Liver (tissue), 10 donors: ENCODE data around the gene UROC1. TPM values are rescaled to one million over a fixed set of nuclear protein-coding genes. Genes with fewer than 3 reads are reported as not detected.

Experiments
- DNase-seq: peaks from one replicate; pipeline ENCODE4 v3.0.0-alpha.2; 2017; ENCODE audit warnings: low spot score
- H3K27ac ChIP-seq, 2 donors: one replicate each; pipeline ENCODE4 v1.7.0; 2013; ENCODE audit warnings: inconsistent platforms in 2 of 2, low read length in 2 of 2, control low read depth in 1 of 2, low read depth in 1 of 2, mild to moderate bottlenecking in 1 of 2
- H3K27me3 ChIP-seq, 4 donors: one replicate each; pipeline versions ENCODE4 v1.6.1 to v1.7.0; 2013; ENCODE audit warnings: low read length in 3 of 4, inconsistent platforms in 1 of 4, mild to moderate bottlenecking in 1 of 4, moderate library complexity in 1 of 4; ENCODE audit not compliant: control insufficient read depth in 4 of 4, insufficient read depth in 4 of 4
- H3K36me3 ChIP-seq, 4 donors: one replicate each; pipeline versions ENCODE4 v1.6.1 to v1.7.0; 2013; ENCODE audit warnings: low read length in 3 of 4, mild to moderate bottlenecking in 3 of 4, low read depth in 1 of 4, moderate library complexity in 1 of 4; ENCODE audit not compliant: control insufficient read depth in 4 of 4, insufficient read depth in 3 of 4
- H3K4me1 ChIP-seq, 4 donors: one replicate each; pipeline versions ENCODE4 v1.6.1 to v1.7.0; 2013; ENCODE audit warnings: low read length in 3 of 4, mild to moderate bottlenecking in 3 of 4, moderate library complexity in 1 of 4; ENCODE audit not compliant: control insufficient read depth in 4 of 4, insufficient read depth in 4 of 4
- H3K4me3 ChIP-seq, 3 donors: one replicate each; pipeline versions ENCODE4 v1.6.1 to v1.7.0; 2013; ENCODE audit warnings: low read length in 3 of 3, control low read depth in 1 of 3, low read depth in 1 of 3, mild to moderate bottlenecking in 1 of 3
- H3K9ac ChIP-seq, 2 donors: one replicate each; pipeline ENCODE4 v1.7.0; 2013; ENCODE audit warnings: low read length in 2 of 2, mild to moderate bottlenecking in 2 of 2, moderate library complexity in 2 of 2, control low read depth in 1 of 2, low read depth in 1 of 2
- H3K9me3 ChIP-seq, 4 donors: one replicate each; pipeline versions ENCODE4 v1.6.1 to v1.7.0; 2013; ENCODE audit warnings: low read length in 3 of 4; ENCODE audit not compliant: control insufficient read depth in 4 of 4
- ATF3 ChIP-seq: IDR thresholded peaks from 2 replicates; pipeline ENCODE4 v1.6.1; 2016; ENCODE audit warnings: antibody characterized with exemption
- FOXA1 ChIP-seq: IDR thresholded peaks from 2 replicates; pipeline ENCODE4 v1.6.1; 2016; ENCODE audit warnings: antibody characterized with exemption
- FOXA2 ChIP-seq: IDR thresholded peaks from 2 replicates; pipeline ENCODE4 v1.6.1; 2016; ENCODE audit warnings: antibody characterized with exemption
- GABPA ChIP-seq, 2 donors: IDR thresholded peaks in 1 of 2; conservative IDR thresholded peaks in 1 of 2; 2 replicates each; pipeline ENCODE4 v1.6.1; 2016; ENCODE audit warnings: antibody characterized with exemption in 2 of 2, mild to moderate bottlenecking in 1 of 2, moderate library complexity in 1 of 2
- HNF4A ChIP-seq, 2 donors: conservative IDR thresholded peaks; 2 replicates each; pipeline ENCODE4 v1.6.1; 2016; ENCODE audit warnings: antibody characterized with exemption in 2 of 2, mild to moderate bottlenecking in 2 of 2
- JUND ChIP-seq, 2 donors: IDR thresholded peaks; 2 replicates each; pipeline ENCODE4 v1.6.1; 2016; ENCODE audit warnings: antibody characterized with exemption in 2 of 2
- NR2F2 ChIP-seq: IDR thresholded peaks from 2 replicates; pipeline ENCODE4 v1.6.1; 2016; ENCODE audit warnings: antibody characterized with exemption
- RXRA ChIP-seq, 2 donors: IDR thresholded peaks; 2 replicates each; pipeline ENCODE4 v1.6.1; 2017 to 2018; ENCODE audit warnings: antibody characterized with exemption in 2 of 2, mild to moderate bottlenecking in 1 of 2
- ZBTB33 ChIP-seq: IDR thresholded peaks from 2 replicates; pipeline ENCODE4 v1.6.1; 2016; ENCODE audit warnings: antibody characterized with exemption
- WGBS: extraction: QIAGEN DNeasy Blood & Tissue Kit; methylation state at CpG from one replicate; pipeline ENCODE4 v1.1.7; 2013; 5-methylcytosine and 5-hydroxymethylcytosine counted together
- polyA plus RNA-seq, 2 donors: library from polyadenylated mRNA; stranded (reverse) in 1 of 2; unstranded in 1 of 2; fragments of 200-250 nt in 1 of 2; fragments of >200 nt in 1 of 2; fragmentation: Nextera tagmentation in 1 of 2; extraction: Ambion mirVana in 1 of 2; gene quantifications; one replicate each; pipeline versions ENCODE4 v1.2.1 to v1.2.3, GENCODE V29; 2013 to 2015
- small RNA-seq: library from RNA; depleted of rRNA; stranded (forward); fragments of <200 nt; gene quantifications from one replicate; pipeline ENCODE3, GENCODE V24; 2014
- total RNA-seq, 2 donors: library from RNA; depleted of rRNA; stranded (reverse); fragments of >200 nt; gene quantifications; one replicate each; pipeline ENCODE4 v1.2.3, GENCODE V29; 2014
- TF ChIP-seq, protein P1 (sequence below): IDR thresholded peaks from 2 replicates; pipeline ENCODE4 v1.6.1; 2016; ENCODE audit warnings: antibody characterized with exemption, mild to moderate bottlenecking
- TF ChIP-seq, protein P2 (sequence below): fragments of 150-350 bp; IDR thresholded peaks from 2 replicates; pipeline ENCODE4 v1.5.1; 2017; ENCODE audit warnings: improper control_type of control experiment, low read depth, low read length; ENCODE audit not compliant: missing input control
- donor health status: healthy.
- donor health status: healthy.
- donor health status: healthy.
- donor health status: healthy.
- donor health status: healthy.

Gene UROC1
- total and polyA plus RNA-seq, 4 donors: 5.9 to 28.4 (median 18.2) TPM

DNA sequence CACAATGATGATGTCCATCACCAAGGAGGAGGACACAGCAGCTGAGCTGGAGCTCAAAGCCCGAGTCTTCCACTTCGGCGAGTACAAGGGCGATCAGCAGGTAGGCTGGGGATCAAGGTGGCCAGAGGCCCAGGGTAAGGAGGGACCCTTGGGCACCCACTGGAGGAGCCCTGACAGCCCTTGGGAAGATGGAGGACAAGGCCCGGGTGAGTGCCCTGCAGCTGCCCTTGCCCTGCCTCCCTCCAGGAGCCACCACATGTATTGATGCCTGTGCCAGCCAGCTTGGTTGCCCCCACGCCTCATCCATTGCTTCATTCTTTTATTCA is 84.5 kb downstream of the UROC1 start:
- peaks cover 3 to 16% (median 6%) of the 10 kb centered on the region in 4 donors for H3K4me1 ChIP-seq
- peaks cover 0 to 2% (median 0%) of the 10 kb centered on the region in 4 donors for H3K9me3 ChIP-seq
- peaks cover 1 to 25% (median 13%) of the 10 kb centered on the region in 4 donors for H3K36me3 ChIP-seq
- H3K9ac ChIP-seq: no peak overlapping the region
- TF ChIP-seq HNF4A (conservative IDR thresholded peaks at IDR 0.05) (no peak), FOXA1 (no peak), FOXA2 (no peak), RXRA (IDR thresholded peaks at IDR 0.05) (no peak), JUND (IDR thresholded peaks at IDR 0.05) (no peak), NR2F2 (no peak)
- TF ChIP-seq, protein P1, sequence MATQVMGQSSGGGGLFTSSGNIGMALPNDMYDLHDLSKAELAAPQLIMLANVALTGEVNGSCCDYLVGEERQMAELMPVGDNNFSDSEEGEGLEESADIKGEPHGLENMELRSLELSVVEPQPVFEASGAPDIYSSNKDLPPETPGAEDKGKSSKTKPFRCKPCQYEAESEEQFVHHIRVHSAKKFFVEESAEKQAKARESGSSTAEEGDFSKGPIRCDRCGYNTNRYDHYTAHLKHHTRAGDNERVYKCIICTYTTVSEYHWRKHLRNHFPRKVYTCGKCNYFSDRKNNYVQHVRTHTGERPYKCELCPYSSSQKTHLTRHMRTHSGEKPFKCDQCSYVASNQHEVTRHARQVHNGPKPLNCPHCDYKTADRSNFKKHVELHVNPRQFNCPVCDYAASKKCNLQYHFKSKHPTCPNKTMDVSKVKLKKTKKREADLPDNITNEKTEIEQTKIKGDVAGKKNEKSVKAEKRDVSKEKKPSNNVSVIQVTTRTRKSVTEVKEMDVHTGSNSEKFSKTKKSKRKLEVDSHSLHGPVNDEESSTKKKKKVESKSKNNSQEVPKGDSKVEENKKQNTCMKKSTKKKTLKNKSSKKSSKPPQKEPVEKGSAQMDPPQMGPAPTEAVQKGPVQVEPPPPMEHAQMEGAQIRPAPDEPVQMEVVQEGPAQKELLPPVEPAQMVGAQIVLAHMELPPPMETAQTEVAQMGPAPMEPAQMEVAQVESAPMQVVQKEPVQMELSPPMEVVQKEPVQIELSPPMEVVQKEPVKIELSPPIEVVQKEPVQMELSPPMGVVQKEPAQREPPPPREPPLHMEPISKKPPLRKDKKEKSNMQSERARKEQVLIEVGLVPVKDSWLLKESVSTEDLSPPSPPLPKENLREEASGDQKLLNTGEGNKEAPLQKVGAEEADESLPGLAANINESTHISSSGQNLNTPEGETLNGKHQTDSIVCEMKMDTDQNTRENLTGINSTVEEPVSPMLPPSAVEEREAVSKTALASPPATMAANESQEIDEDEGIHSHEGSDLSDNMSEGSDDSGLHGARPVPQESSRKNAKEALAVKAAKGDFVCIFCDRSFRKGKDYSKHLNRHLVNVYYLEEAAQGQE: no peak
- TF ChIP-seq, protein P2, sequence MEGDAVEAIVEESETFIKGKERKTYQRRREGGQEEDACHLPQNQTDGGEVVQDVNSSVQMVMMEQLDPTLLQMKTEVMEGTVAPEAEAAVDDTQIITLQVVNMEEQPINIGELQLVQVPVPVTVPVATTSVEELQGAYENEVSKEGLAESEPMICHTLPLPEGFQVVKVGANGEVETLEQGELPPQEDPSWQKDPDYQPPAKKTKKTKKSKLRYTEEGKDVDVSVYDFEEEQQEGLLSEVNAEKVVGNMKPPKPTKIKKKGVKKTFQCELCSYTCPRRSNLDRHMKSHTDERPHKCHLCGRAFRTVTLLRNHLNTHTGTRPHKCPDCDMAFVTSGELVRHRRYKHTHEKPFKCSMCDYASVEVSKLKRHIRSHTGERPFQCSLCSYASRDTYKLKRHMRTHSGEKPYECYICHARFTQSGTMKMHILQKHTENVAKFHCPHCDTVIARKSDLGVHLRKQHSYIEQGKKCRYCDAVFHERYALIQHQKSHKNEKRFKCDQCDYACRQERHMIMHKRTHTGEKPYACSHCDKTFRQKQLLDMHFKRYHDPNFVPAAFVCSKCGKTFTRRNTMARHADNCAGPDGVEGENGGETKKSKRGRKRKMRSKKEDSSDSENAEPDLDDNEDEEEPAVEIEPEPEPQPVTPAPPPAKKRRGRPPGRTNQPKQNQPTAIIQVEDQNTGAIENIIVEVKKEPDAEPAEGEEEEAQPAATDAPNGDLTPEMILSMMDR: no peak
- H3K27ac ChIP-seq: no peak overlapping the region
- H3K27me3 ChIP-seq: no peaks in the 10 kb centered on the region
- H3K4me3 ChIP-seq: no peak overlapping the region
- no peak for DNase-seq
- WGBS: 96% methylated on average over 6 of the region's 6 CpGs

DNA sequence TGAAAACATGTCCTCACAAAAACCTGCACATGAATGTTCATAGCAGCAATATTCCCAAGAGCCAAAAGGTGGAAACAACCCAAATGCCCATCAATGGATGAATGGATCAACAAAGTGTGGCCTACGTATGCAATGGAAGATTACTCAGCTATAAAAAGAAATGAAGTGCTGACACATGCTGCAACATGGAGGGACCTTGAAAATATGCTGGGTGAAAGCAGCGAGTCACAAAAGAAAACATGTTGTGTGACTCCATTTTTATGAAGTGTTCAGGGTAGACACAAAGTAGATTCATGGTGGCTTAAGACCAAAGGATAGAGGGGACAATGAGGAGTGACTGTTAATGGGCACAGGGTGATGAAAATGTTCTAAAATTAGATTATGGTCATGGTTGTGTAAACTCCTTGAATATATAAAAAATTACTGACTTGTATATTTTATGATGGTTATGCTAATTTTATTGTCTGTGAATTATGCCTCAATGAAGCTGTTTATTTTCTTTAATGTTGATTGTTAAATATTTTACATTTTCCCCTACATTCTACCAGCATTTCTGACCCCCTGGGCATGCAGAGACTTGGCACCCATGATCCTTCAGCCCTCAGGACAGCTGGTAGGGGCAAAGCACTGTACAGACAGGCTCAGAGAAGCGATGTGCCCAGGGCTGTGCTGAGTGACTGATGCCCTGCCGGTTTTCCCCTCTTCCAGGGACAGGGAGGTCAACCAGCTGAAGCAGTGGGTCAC is 85.0 kb downstream of the UROC1 start:
- no peak for TF ChIP-seq GABPA (IDR thresholded peaks at IDR 0.05 in 1 of 2, conservative IDR thresholded peaks at IDR 0.05 in 1 of 2)
- TF ChIP-seq ATF3: no peak
- TF ChIP-seq ZBTB33: no peak
- no peak for TF ChIP-seq FOXA2
- TF ChIP-seq RXRA (IDR thresholded peaks at IDR 0.05): no peak
- TF ChIP-seq, protein P2: no peak
- 96% methylated on average over 4 of the region's 4 CpGs for WGBS
- Histone ChIP-seq H3K9me3 (peaks cover 0 to 2% (median 0%) of the 10 kb centered on the region in 4 donors), H3K4me1 (peaks cover 3 to 16% (median 6%) of the 10 kb centered on the region in 4 donors), H3K9ac (no peak overlapping the region), H3K4me3 (no peak overlapping the region), H3K27me3 (no peaks in the 10 kb centered on the region), H3K36me3 (peaks cover 1 to 20% (median 11%) of the 10 kb centered on the region in 4 donors), H3K27ac (no peak overlapping the region)
- no peak for DNase-seq

Small RNAs within 50 kb of the gene (small RNA-seq; reads per million reads assigned to genes)
- gene RNA5SP138: not detected

Other genes starting within 250 kb of the UROC1 start
- gene KLF15, start 160.4 kb downstream of the UROC1 start, total RNA-seq: 100 to 1,000 TPM in 1 of 2 donors, 10 to 100 TPM in 1; 21.4 to 103 TPM
- gene KLF15, start 160.4 kb downstream of the UROC1 start, polyA plus RNA-seq: 10 to 100 TPM; 27.6 to 71.0 TPM
- gene CFAP100, start 122.9 kb downstream of the UROC1 start, total RNA-seq: not detected
- not detected for gene CFAP100, start 122.9 kb downstream of the UROC1 start, polyA plus RNA-seq
- 10 to 100 TPM; 17.2 to 42.3 TPM for gene ZXDC, start 41.9 kb downstream of the UROC1 start, total RNA-seq
- gene ZXDC, start 41.9 kb downstream of the UROC1 start, polyA plus RNA-seq: 10 to 100 TPM in 1 of 2 donors, 1 to 10 TPM in 1; 7.0 to 10.5 TPM
- gene CHST13, start 6.4 kb upstream of the UROC1 start, total RNA-seq: 10 to 100 TPM; 19.7 to 39.1 TPM
- 10 to 100 TPM; 22.1 to 28.3 TPM for gene CHST13, start 6.4 kb upstream of the UROC1 start, polyA plus RNA-seq
- gene C3orf22, start 41.2 kb upstream of the UROC1 start, total RNA-seq: not detected
- gene C3orf22, start 41.2 kb upstream of the UROC1 start, polyA plus RNA-seq: not detected
- gene TXNRD3, start 137.4 kb upstream of the UROC1 start, total RNA-seq: 10 to 100 TPM in 1 of 2 donors, 1 to 10 TPM in 1; 7.3 to 11.0 TPM
- 1 to 10 TPM; 7.0 to 8.0 TPM for gene TXNRD3, start 137.4 kb upstream of the UROC1 start, polyA plus RNA-seq
- 1 to 10 TPM; 2.0 to 2.9 TPM for gene CHCHD6, start 186.5 kb upstream of the UROC1 start, total RNA-seq
- 1 to 10 TPM; 4.9 to 5.1 TPM for gene CHCHD6, start 186.5 kb upstream of the UROC1 start, polyA plus RNA-seq